T-helper 1 cell treated with Interleukin-12 subunit alpha and Interleukin-12 subunit beta and Interleukin-4 antibody, amounts not matched to agents 30 μg/mL and 1 μg/mL, for 36 hours (primary cell): ENCODE results near the gene KDR.

Experiments
- H3K27ac Mint-ChIP-seq: one replicate; pipeline ENCODE4 v1.8.0; 2021; ENCODE audit warnings: mild to moderate bottlenecking, mixed read lengths
- H3K27me3 Mint-ChIP-seq: one replicate; pipeline ENCODE4 v1.8.0; 2021; ENCODE audit warnings: low read depth, mixed read lengths
- H3K36me3 Mint-ChIP-seq: one replicate; pipeline ENCODE4 v1.8.0; 2021; ENCODE audit warnings: low read depth, mixed read lengths
- H3K4me1 Mint-ChIP-seq: one replicate; pipeline ENCODE4 v1.8.0; 2021; ENCODE audit warnings: low read depth, mixed read lengths
- H3K4me3 Mint-ChIP-seq: one replicate; pipeline ENCODE4 v1.8.0; 2021; ENCODE audit warnings: mild to moderate bottlenecking, moderate library complexity, mixed read lengths
- H3K9me3 Mint-ChIP-seq: one replicate; pipeline ENCODE4 v1.8.0; 2021; ENCODE audit warnings: mixed read lengths

The KDR gene

GRCh38 chr4:55103224-55103623, 22.2 kb downstream of the KDR start:
- Mint-ChIP-seq H3K36me3 (no peaks in the 10 kb centered on the region), H3K9me3 (no peaks in the 10 kb centered on the region), H3K4me3 (no peak overlapping the region), H3K4me1 (no peaks in the 10 kb centered on the region), H3K27me3 (peaks cover 3% of the 10 kb centered on the region), H3K27ac (no peak overlapping the region)

- Mint-ChIP-seq H3K27ac (no peak overlapping the region), H3K36me3 (no peaks in the 10 kb centered on the region), H3K27me3 (peaks cover 3% of the 10 kb centered on the region), H3K4me3 (no peak overlapping the region), H3K4me1 (no peaks in the 10 kb centered on the region), H3K9me3 (no peaks in the 10 kb centered on the region)
Measured at GRCh38 chr4:55099816-55100215, 25.6 kb downstream of the KDR start.

GRCh38 chr4:55098456-55099204, 26.8 kb downstream of the KDR start:
- Mint-ChIP-seq H3K36me3 (no peaks in the 10 kb centered on the region), H3K27me3 (peaks cover 3% of the 10 kb centered on the region), H3K27ac (no peak overlapping the region), H3K4me3 (no peak overlapping the region), H3K4me1 (no peaks in the 10 kb centered on the region), H3K9me3 (no peaks in the 10 kb centered on the region)

GRCh38 chr4:55096619-55097018, 28.8 kb downstream of the KDR start:
- Mint-ChIP-seq H3K27me3 (peaks cover 2% of the 10 kb centered on the region), H3K4me3 (no peak overlapping the region), H3K36me3 (no peaks in the 10 kb centered on the region), H3K9me3 (no peaks in the 10 kb centered on the region), H3K27ac (no peak overlapping the region), H3K4me1 (no peaks in the 10 kb centered on the region)

GRCh38 chr4:55096045-55096444, 29.4 kb downstream of the KDR start:
- no peaks in the 10 kb centered on the region for H3K9me3 Mint-ChIP-seq
- no peak overlapping the region for H3K4me3 Mint-ChIP-seq
- H3K27me3 Mint-ChIP-seq = no peaks in the 10 kb centered on the region
- H3K4me1 Mint-ChIP-seq = no peaks in the 10 kb centered on the region
- H3K27ac Mint-ChIP-seq = no peak overlapping the region
- H3K36me3 Mint-ChIP-seq = no peaks in the 10 kb centered on the region

GRCh38 chr4:55092504-55092903, 32.9 kb downstream of the KDR start:
- Mint-ChIP-seq H3K36me3 (no peaks in the 10 kb centered on the region), H3K4me1 (no peaks in the 10 kb centered on the region), H3K4me3 (no peak overlapping the region), H3K27ac (no peak overlapping the region), H3K27me3 (no peaks in the 10 kb centered on the region), H3K9me3 (no peaks in the 10 kb centered on the region)

GRCh38 chr4:55089916-55090315, 35.5 kb downstream of the KDR start:
- no peak overlapping the region for H3K4me3 Mint-ChIP-seq
- H3K27ac Mint-ChIP-seq = no peak overlapping the region
- no peaks in the 10 kb centered on the region for H3K9me3 Mint-ChIP-seq
- H3K27me3 Mint-ChIP-seq = no peaks in the 10 kb centered on the region
- no peaks in the 10 kb centered on the region for H3K36me3 Mint-ChIP-seq
- no peaks in the 10 kb centered on the region for H3K4me1 Mint-ChIP-seq

GRCh38 chr4:55087913-55088260, 37.5 kb downstream of the KDR start:
- Mint-ChIP-seq H3K36me3 (no peaks in the 10 kb centered on the region), H3K27ac (no peak overlapping the region), H3K4me1 (no peaks in the 10 kb centered on the region), H3K4me3 (no peak overlapping the region), H3K27me3 (no peaks in the 10 kb centered on the region), H3K9me3 (no peaks in the 10 kb centered on the region)

- Mint-ChIP-seq H3K4me3 (no peak overlapping the region), H3K4me1 (no peaks in the 10 kb centered on the region), H3K9me3 (no peaks in the 10 kb centered on the region), H3K27ac (no peak overlapping the region), H3K27me3 (no peaks in the 10 kb centered on the region), H3K36me3 (no peaks in the 10 kb centered on the region)
Measured at GRCh38 chr4:55087009-55087912, 38.1 kb downstream of the KDR start.

GRCh38 chr4:55086578-55086977, 38.8 kb downstream of the KDR start:
- H3K4me3 Mint-ChIP-seq = no peak overlapping the region
- H3K9me3 Mint-ChIP-seq = no peaks in the 10 kb centered on the region
- H3K27me3 Mint-ChIP-seq = no peaks in the 10 kb centered on the region
- H3K36me3 Mint-ChIP-seq = no peaks in the 10 kb centered on the region
- no peaks in the 10 kb centered on the region for H3K4me1 Mint-ChIP-seq
- no peak overlapping the region for H3K27ac Mint-ChIP-seq

GRCh38 chr4:55083735-55084134, 41.7 kb downstream of the KDR start:
- no peak overlapping the region for H3K4me3 Mint-ChIP-seq
- H3K36me3 Mint-ChIP-seq = no peaks in the 10 kb centered on the region
- no peaks in the 10 kb centered on the region for H3K27me3 Mint-ChIP-seq
- no peaks in the 10 kb centered on the region for H3K9me3 Mint-ChIP-seq
- no peak overlapping the region for H3K27ac Mint-ChIP-seq
- H3K4me1 Mint-ChIP-seq = no peaks in the 10 kb centered on the region

GRCh38 chr4:55082756-55083155, 42.6 kb downstream of the KDR start:
- Mint-ChIP-seq H3K27ac (no peak overlapping the region), H3K4me3 (no peak overlapping the region), H3K27me3 (no peaks in the 10 kb centered on the region), H3K36me3 (no peaks in the 10 kb centered on the region), H3K4me1 (no peaks in the 10 kb centered on the region), H3K9me3 (no peaks in the 10 kb centered on the region)

GRCh38 chr4:55080174-55080865, 45.1 kb downstream of the KDR start:
- Mint-ChIP-seq H3K9me3 (no peaks in the 10 kb centered on the region), H3K4me1 (peaks cover 3% of the 10 kb centered on the region), H3K27ac (no peak overlapping the region), H3K36me3 (no peaks in the 10 kb centered on the region), H3K27me3 (no peaks in the 10 kb centered on the region), H3K4me3 (no peak overlapping the region)

- Mint-ChIP-seq H3K4me3 (no peak overlapping the region), H3K4me1 (peaks cover 3% of the 10 kb centered on the region), H3K27ac (no peak overlapping the region), H3K9me3 (no peaks in the 10 kb centered on the region), H3K36me3 (no peaks in the 10 kb centered on the region), H3K27me3 (no peaks in the 10 kb centered on the region)
Measured at GRCh38 chr4:55079451-55080173, 45.8 kb downstream of the KDR start.
